ENCODE results near the gene TMEM86A. TPM values are rescaled to one million over a fixed set of nuclear protein-coding genes. Genes with fewer than 3 reads are reported as not detected.

Gene TMEM86A
- total RNA-seq, 1 donor: 0.27 TPM

DNA sequence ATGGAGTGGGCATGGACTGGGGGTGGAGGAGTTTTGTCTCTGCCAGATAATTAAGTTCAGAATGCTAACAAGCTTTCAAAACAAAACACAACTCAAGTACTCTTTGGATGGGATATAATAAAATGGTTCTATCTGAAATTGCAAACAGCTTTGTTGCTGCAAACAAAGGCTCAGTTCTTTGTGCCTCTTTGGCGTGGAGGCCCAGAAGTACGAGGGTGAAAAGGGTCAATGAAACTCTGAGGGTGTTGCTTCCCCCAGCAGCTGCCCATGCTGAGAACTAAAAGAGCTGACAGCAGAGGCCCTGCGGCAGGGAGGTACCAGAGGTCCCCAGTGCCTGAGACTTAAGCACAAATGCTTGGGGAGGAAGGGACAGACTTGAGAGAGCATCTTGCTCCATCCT, 53.9 kb downstream of the TMEM86A start:
- no peak for DNase-seq (ENCODE audit: low read depth)
- TF ChIP-seq, protein P1, sequence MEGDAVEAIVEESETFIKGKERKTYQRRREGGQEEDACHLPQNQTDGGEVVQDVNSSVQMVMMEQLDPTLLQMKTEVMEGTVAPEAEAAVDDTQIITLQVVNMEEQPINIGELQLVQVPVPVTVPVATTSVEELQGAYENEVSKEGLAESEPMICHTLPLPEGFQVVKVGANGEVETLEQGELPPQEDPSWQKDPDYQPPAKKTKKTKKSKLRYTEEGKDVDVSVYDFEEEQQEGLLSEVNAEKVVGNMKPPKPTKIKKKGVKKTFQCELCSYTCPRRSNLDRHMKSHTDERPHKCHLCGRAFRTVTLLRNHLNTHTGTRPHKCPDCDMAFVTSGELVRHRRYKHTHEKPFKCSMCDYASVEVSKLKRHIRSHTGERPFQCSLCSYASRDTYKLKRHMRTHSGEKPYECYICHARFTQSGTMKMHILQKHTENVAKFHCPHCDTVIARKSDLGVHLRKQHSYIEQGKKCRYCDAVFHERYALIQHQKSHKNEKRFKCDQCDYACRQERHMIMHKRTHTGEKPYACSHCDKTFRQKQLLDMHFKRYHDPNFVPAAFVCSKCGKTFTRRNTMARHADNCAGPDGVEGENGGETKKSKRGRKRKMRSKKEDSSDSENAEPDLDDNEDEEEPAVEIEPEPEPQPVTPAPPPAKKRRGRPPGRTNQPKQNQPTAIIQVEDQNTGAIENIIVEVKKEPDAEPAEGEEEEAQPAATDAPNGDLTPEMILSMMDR (IDR thresholded peaks at IDR 0.05; ENCODE audit: insufficient read depth, low read length): no peak
- H3K4me3 ChIP-seq (ENCODE audit: low read depth, low read length): no peak overlapping the region

DNA sequence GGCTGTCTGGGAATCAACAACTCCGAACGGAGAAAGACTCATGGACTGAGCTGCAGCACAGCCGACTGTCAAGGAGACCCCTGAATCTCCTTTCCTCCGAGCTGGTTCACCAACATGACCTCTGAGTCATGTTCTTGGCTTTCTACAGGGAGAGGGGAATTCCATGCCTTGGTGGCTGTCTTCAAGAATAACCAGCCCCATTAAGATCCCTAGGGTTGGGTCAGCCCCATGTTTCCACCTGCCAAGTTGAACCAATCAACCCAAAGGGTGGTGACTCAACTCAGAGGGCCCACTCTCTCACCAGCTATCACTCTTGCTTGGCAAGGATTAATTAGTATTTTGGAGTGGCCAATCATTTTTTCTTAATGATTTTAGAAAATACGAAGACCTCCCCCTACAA, 55.7 kb downstream of the TMEM86A start:
- no peak overlapping the region for H3K4me3 ChIP-seq (ENCODE audit: low read depth, low read length)
- TF ChIP-seq, protein P1 (IDR thresholded peaks at IDR 0.05; ENCODE audit: insufficient read depth, low read length): no peak
- DNase-seq (ENCODE audit: low read depth): peak; percentile 8

Other genes with a start within 250 kb of the TMEM86A start
- gene LDHAL6A, start 242.9 kb upstream of the TMEM86A start, total RNA-seq (ENCODE audit: low replicate concordance): not detected in 2 replicates
- 31.9 and 96.1 TPM in 2 replicates for gene TSG101, start 171.8 kb upstream of the TMEM86A start, total RNA-seq (ENCODE audit: low replicate concordance)
- 6.1 and 35.2 TPM in 2 replicates for gene UEVLD, start 110.0 kb upstream of the TMEM86A start, total RNA-seq (ENCODE audit: low replicate concordance)
- gene MISFA, start 99.0 kb upstream of the TMEM86A start, total RNA-seq (ENCODE audit: low replicate concordance): 0.45 and 2.8 TPM in 2 replicates
- gene SPTY2D1, start 64.4 kb upstream of the TMEM86A start, total RNA-seq (ENCODE audit: low replicate concordance): 15.2 and 23.7 TPM in 2 replicates
- gene IGSF22, start 27.4 kb downstream of the TMEM86A start, total RNA-seq (ENCODE audit: low replicate concordance): not detected in 2 replicates
- not detected in 2 replicates for gene PTPN5, start 93.0 kb downstream of the TMEM86A start, total RNA-seq (ENCODE audit: low replicate concordance)
- not detected in 2 replicates for gene MRGPRX1, start 240.6 kb downstream of the TMEM86A start, total RNA-seq (ENCODE audit: low replicate concordance)

Measured in fibroblast of the aortic adventitia (primary cell).